Endothelial cell of umbilical vein (primary cell): ENCODE data around the gene NDUFA5. TPM values are rescaled to one million over a fixed set of nuclear protein-coding genes. Genes with fewer than 3 reads are reported as not detected.

ENCODE experiments used
- BruUV-seq: library from RNA; stranded (reverse); fragments of 400-500 nt; replicated peaks from 2 replicates; lab custom pipeline; 2021; lab: Mats Ljungman, UMichigan
- CTCF ChIA-PET: fragments of 300-600, 350-600 bp; sonication (Branson Sonifier 250); formaldehyde crosslinking; loops from one replicate; lab custom pipeline; 2021; ENCODE audit warnings: antibody characterized with exemption, inconsistent platforms; lab: Charles Lee
- POLR2A ChIA-PET: fragments of 300-600, 350-600 bp; sonication (Branson Sonifier 250); formaldehyde crosslinking; loops from one replicate; lab custom pipeline; 2021; ENCODE audit warnings: antibody characterized with exemption, inconsistent platforms; lab: Charles Lee
- DNase-seq: peaks from one replicate; pipeline ENCODE4 v3.0.0-alpha.2; 2011; ENCODE audit warnings: low read depth, low spot score
- FAIRE-seq: peaks from 2 replicates; lab custom pipeline; 2011; peaks lifted over from hg19 to GRCh38; lab: Jason Lieb, UNC
- H2AFZ ChIP-seq: 2 replicates; pipeline ENCODE4 v1.6.0; 2012; ENCODE audit warnings: low read depth, low read length, control low read depth, inconsistent platforms
- H3K27ac ChIP-seq: 2 replicates; pipeline ENCODE4 v1.5.1; 2011; ENCODE audit warnings: low read depth, mild to moderate bottlenecking, control low read depth, low read length, moderate library complexity; ENCODE audit not compliant: insufficient read depth
- H3K27me3 ChIP-seq, 2 experiments: 2 replicates each; pipeline versions ENCODE4 v1.6.0 to v1.6.1; 2011; ENCODE audit warnings: low read length in 2 of 2, mixed read lengths in 1 of 2; ENCODE audit not compliant: control insufficient read depth in 2 of 2, insufficient read depth in 2 of 2
- H3K36me3 ChIP-seq, 2 experiments: 2 replicates in 1 of 2; 3 replicates in 1 of 2; pipeline ENCODE4 v1.5.1; 2011; ENCODE audit warnings: low read length in 2 of 2, mild to moderate bottlenecking in 1 of 2, moderate library complexity in 1 of 2; ENCODE audit not compliant: control insufficient read depth in 2 of 2, insufficient read depth in 2 of 2; ENCODE audit errors: extremely low read depth in 1 of 2
- H3K4me1 ChIP-seq: 3 replicates; pipeline ENCODE4 v1.5.1; 2011; ENCODE audit warnings: mild to moderate bottlenecking, low read length; ENCODE audit not compliant: control insufficient read depth, insufficient read depth; ENCODE audit errors: extremely low read depth
- H3K4me2 ChIP-seq: 2 replicates; pipeline ENCODE4 v1.6.1; 2011; ENCODE audit warnings: low read length, control low read depth, mixed read lengths; ENCODE audit not compliant: insufficient read depth
- H3K4me3 ChIP-seq, 3 experiments: fragments of 200-600 bp in 1 of 3; sonication (generic), shearing (Covaris generic) in 1 of 3; replicated peaks in 1 of 3; 2 replicates each; pipeline ENCODE4 v1.5.1; 2011 to 2016; ENCODE audit warnings: control low read depth in 3 of 3, low read length in 3 of 3, mild to moderate bottlenecking in 2 of 3, inconsistent platforms in 1 of 3, low read depth in 1 of 3, moderate library complexity in 1 of 3; ENCODE audit not compliant: insufficient read depth in 1 of 3
- H3K79me2 ChIP-seq: 2 replicates; pipeline ENCODE4 v1.6.0; 2012; ENCODE audit warnings: low read length, inconsistent platforms; ENCODE audit not compliant: control insufficient read depth, insufficient read depth
- H3K9ac ChIP-seq: replicated peaks from 2 replicates; pipeline ENCODE3; 2011; ENCODE audit warnings: low read length, control low read depth; ENCODE audit not compliant: insufficient read depth; ENCODE audit errors: extremely low read depth
- H3K9me1 ChIP-seq: replicated peaks from 3 replicates; pipeline ENCODE4 v1.6.0; 2011; ENCODE audit warnings: mild to moderate bottlenecking, low read length; ENCODE audit not compliant: control insufficient read depth, insufficient read depth; ENCODE audit errors: extremely low read depth
- H3K9me3 ChIP-seq: replicated peaks from 2 replicates; pipeline ENCODE4 v1.5.1; 2012; ENCODE audit warnings: low read length, inconsistent platforms; ENCODE audit not compliant: control insufficient read depth, insufficient read depth
- H4K20me1 ChIP-seq: replicated peaks from 2 replicates; pipeline ENCODE3; 2011; ENCODE audit warnings: mild to moderate bottlenecking, low read length; ENCODE audit not compliant: control insufficient read depth, insufficient read depth; ENCODE audit errors: extremely low read depth
- GATA2 ChIP-seq: IDR thresholded peaks from 2 replicates; pipeline ENCODE4 v1.7.0; 2011; ENCODE audit warnings: low read depth, mild to moderate bottlenecking, moderate library complexity, mixed read lengths, low read length; ENCODE audit not compliant: insufficient read length, insufficient read depth
- JUN ChIP-seq: IDR thresholded peaks from 2 replicates; pipeline ENCODE4 v1.6.1; 2011; ENCODE audit warnings: borderline replicate concordance, low read depth; ENCODE audit not compliant: insufficient read length, insufficient read depth
- MYC ChIP-seq: IDR thresholded peaks from one replicate; pipeline ENCODE4 v1.6.1; 2011; ENCODE audit warnings: mild to moderate bottlenecking, low read depth, low read length
- dilution Hi-C: fragments of 300-500 bp; cut with MboI; formaldehyde crosslinking; loops from one replicate; pipeline ENCODE4 v1.15.0; 2019; ENCODE audit warnings: low sequenced_read_pairs; ENCODE audit not compliant: extremely low pct_ligation_motif_present
- intact Hi-C: fragments of 100-400 bp; cut with micrococcal nuclease; formaldehyde crosslinking; loops from one replicate; pipeline ENCODE4 v1.10.0; 2022
- polyA plus RNA-seq, 4 experiments: library from polyadenylated mRNA; depleted of rRNA in 3 of 4; stranded (reverse) in 3 of 4; unstranded in 1 of 4; fragments of >200 nt; gene quantifications; 2 replicates each; pipeline versions ENCODE4 v1.2.1 to v1.2.3, GENCODE V29; 2011 to 2012; ENCODE audit warnings: missing spikeins in 1 of 4
- total RNA-seq: library from RNA; stranded (reverse); gene quantifications from 2 replicates; pipeline ENCODE4 v1.2.3, GENCODE V29; 2021

Gene NDUFA5
- total and polyA plus RNA-seq, 2 donors (not counting 3 experiments of a cell fraction or from before 2014, with no cell fraction given): 6.2 to 62.3 TPM

DNA sequence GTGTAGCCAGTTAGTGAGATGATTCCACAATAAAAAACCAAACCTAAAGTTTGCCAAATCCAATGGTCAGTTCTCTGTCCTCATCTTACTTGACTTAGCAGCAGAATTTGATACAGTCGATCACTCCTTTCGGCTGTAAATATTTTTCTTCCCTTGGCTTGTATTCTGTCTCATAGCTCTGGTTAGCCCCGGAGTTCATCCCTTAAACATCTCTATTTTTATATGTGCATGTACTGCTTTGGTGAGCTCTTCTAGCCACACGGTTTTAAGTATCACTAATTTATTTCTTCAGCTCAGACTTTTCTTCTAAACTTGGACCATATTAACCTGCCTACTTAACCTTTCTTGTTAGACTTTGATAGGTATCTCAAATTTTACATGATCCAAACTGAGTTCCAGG, 26.2 kb upstream of the NDUFA5 start:
- POLR2A ChIA-PET: interaction anchor here (0.6 kb wide), 1 partner anchor 44 kb away, joined by 4 read pairs; no protein-coding TSS in a partner anchor

DNA sequence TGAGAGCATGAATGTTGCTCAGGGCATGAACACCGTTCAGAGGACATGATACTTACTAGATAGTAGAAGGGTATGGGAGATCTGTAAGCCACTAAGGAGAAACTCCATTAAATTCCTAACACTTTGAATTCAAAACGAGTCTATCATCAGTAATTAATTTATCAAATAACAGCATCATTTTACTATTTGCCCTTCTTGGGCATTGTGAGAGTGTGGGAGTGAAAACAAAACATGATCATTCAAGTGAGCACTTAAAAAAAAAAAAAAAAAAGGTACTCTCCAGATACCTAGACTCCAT, 23.5 kb upstream of the NDUFA5 start:
- H3K9me1 ChIP-seq: no peaks in the 10 kb centered on the region
- H3K4me3 ChIP-seq: no peak overlapping the region
- intact Hi-C loops (loop anchor here (1.0 to 5.0 kb wide), 7 partner anchors 52 to 292 kb away; no protein-coding TSS in a partner anchor), dilution Hi-C loops (no loop called here)
- H3K27me3 ChIP-seq: no peaks in the 10 kb centered on the region
- CTCF ChIA-PET: interaction anchor here (0.6 to 4.6 kb wide), 23 partner anchors 10 to 1204 kb away, joined by 3 to 33 read pairs (median 4); partner anchors contain the start of genes NDUFA5 and WASL
- no TSS peak for BruUV-seq
- H3K9ac ChIP-seq: no peak overlapping the region
- FAIRE-seq (no peak), DNase-seq (no peak)
- no peaks in the 10 kb centered on the region for H3K36me3 ChIP-seq
- POLR2A ChIA-PET: no interaction called here
- H3K79me2 ChIP-seq: no peaks in the 10 kb centered on the region
- no peak overlapping the region for H3K4me2 ChIP-seq
- H4K20me1 ChIP-seq: no peaks in the 10 kb centered on the region
- H2AFZ ChIP-seq: peak overlapping the region; percentile 37
- no peak overlapping the region for H3K27ac ChIP-seq
- H3K9me3 ChIP-seq: no peaks in the 10 kb centered on the region
- H3K4me1 ChIP-seq: no peaks in the 10 kb centered on the region
- TF ChIP-seq JUN (no peak), MYC (no peak), GATA2 (no peak)

More for the DNA sequence above, 26.2 kb upstream of the NDUFA5 start:
- no peaks in the 10 kb centered on the region for H3K79me2 ChIP-seq
- BruUV-seq: no TSS peak
- no peaks in the 10 kb centered on the region for H3K9me1 ChIP-seq
- CTCF ChIA-PET: interaction anchor here (0.7 to 4.6 kb wide), 10 partner anchors 10 to 288 kb away, joined by 3 to 33 read pairs (median 4); no protein-coding TSS in a partner anchor
- H3K4me1 ChIP-seq: no peaks in the 10 kb centered on the region
- FAIRE-seq (no peak), DNase-seq (no peak)
- no peaks in the 10 kb centered on the region for H3K27me3 ChIP-seq
- H3K9ac ChIP-seq: no peak overlapping the region
- H3K27ac ChIP-seq: no peak overlapping the region
- no peaks in the 10 kb centered on the region for H3K9me3 ChIP-seq
- H4K20me1 ChIP-seq: no peaks in the 10 kb centered on the region
- H3K4me2 ChIP-seq: no peak overlapping the region
- no peak for TF ChIP-seq GATA2
- no peak for TF ChIP-seq MYC
- dilution Hi-C loops: no loop called here
- intact Hi-C loops: loop anchor here (5.0 kb wide), 3 partner anchors 92 to 213 kb away; no protein-coding TSS in a partner anchor
- H3K36me3 ChIP-seq: no peaks in the 10 kb centered on the region
- no peak overlapping the region for H2AFZ ChIP-seq
- no peak overlapping the region for H3K4me3 ChIP-seq
